Suppressor macrophage (primary cell): ENCODE data around the gene REV1.
"Not testable (repeated sequence)": the region's sequence is repeated elsewhere in the genome, so short reads cannot be mapped to it uniquely, and the experiment has no call there.

Experiments used
- DNase-seq, 4 experiments: peaks; one replicate each; pipeline ENCODE4 v3.0.0-alpha.2; 2020 to 2022
- total RNA-seq, 17 experiments: gene quantifications; one replicate each; lab custom pipeline; 2026; ENCODE audit warnings: mixed read lengths in 6 of 17, inconsistent platforms in 3 of 17; lab: John Stamatoyannopoulos, UW

The REV1 gene
- 13.1 to 53.2 (median 32.8) reads per million in 17 experiments for total RNA-seq

DNA sequence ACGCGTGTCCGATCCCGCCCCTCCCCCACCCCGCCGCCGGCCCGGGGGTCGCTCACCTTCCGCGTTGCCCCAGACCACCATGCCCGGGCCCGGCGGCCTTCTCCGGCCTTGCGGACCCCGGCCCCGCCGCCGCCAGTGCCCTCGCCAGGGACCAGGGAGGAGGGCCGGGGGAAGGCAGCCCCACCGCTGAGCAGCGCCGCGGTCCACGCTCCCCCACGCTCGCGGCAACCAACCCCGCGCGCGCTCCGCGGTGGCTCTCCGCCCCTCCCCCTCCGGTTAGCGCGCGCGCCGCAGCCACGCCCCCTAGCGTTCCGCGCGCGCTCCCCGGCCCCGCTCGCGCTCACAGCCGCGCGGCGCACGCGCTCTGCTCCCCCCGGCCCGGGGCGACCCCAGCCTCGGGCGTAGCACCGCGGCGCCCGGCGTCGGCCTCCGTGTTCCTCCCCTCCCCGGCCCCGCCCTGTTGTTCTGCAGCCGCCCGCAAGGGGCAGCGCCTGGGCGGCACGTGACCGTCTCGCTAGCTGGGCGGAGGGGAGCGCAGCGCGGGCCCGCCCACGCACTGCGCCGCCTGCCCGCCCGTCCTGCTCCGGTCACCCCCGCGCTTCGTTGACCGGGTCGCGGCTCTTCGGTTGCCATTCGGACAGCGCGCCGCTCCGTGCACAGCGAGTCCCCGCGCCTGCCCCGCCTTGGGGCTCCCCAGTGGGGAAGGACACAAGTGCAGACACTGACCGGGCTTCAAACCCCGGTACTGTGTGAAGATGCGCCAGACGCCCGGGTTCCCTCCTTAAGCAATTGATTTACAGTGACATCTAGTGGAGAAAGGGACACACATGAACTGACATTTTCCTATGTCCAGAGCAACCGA lies at the start of gene REV1:
Gene REV1, minus strand, starts transcription at position 257 of the 862 bp plus-strand sequence. CDS start 25,042 bp downstream, outside the sequence.
- DNase-seq: peak; percentile 97 to 99 (median 98)

- no peak for DNase-seq
Measured at GRCh38 chr2:99537910-99538485, 48.2 kb upstream of the REV1 start.

DNA sequence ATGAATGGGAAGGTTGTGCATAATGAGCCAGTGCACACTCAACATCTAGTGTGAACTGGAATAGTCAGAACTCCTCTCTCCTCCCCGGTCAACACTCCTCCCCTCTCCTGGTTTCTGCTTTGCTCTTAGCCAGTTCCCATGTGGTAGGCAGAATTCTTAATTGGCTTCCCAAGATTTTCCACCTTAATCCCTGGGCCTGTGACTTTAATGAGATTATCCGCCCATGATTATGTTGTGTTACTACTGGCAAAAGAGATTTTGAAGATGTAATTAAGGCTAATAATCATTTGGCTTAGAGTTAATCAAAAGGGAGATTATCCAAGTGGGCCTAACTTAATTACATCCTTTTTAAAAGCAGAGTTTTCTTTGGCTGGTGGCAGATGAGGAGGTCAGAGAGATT lies 34.2 kb upstream of the REV1 start:
- DNase-seq: no peak

GRCh38 chr2:99522157-99522556 lies 32.3 kb upstream of the REV1 start:
- DNase-seq: no peak

DNA sequence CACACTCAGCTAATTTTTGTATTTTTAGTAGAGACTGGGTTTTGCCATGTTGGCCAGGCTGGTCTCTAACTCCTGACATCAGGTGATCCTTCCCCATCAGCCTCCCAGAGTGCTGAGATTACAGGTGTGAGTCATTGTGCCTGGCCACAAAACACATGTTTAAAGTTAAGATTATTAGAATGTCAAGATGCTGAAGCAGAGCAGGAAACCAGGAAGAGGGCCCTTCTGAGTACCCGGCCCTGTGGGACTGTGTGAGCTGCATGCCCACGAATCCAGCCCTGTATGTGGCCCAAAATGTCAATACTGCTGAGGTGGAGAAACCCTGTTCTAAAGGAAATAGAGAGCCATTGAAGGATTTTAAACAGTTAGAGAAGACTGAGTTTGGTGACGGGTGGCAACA lies 31.0 kb upstream of the REV1 start:
- no peak for DNase-seq

DNA sequence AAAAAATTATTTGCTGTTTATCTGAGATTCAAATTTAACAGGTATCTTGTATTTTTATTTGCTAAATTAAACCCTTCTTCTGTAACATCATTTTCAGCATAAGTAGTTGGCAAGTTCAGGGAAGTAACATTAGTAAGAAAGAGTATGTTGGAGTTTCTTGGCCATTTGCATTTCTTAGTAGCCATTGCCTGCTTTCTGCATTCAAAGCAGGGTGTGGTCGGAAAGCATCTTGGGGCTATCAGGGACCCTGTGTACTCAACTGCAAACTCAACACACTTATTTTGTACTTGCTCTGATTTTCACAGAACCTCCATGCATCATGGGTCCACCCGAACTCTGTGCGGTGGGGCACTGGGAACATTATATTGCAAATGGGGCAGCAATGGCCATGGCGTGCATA lies 30.4 kb upstream of the REV1 start:
- no peak for DNase-seq

DNA sequence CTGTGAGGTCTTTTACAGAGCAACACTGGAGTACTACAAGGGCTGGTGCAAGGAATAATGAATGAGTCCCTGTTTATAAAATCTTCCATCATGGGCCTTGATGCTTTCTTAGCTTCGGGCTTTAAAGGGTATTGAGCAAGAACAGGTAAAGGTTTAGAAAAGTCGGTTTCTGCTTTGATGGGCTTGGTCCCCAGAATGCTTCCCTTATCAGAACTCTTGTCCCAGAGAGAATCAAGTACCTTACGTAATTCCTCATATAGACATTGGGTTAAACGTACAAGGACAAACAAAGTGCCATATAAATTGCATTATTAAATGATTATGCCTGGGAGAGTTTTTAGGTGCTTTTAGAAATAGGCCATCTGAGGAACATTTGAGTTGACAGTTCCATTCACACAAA lies 24.5 kb upstream of the REV1 start:
- no peak for DNase-seq

GRCh38 chr2:99512181-99512591 lies 22.4 kb upstream of the REV1 start:
- DNase-seq: no peak

DNA sequence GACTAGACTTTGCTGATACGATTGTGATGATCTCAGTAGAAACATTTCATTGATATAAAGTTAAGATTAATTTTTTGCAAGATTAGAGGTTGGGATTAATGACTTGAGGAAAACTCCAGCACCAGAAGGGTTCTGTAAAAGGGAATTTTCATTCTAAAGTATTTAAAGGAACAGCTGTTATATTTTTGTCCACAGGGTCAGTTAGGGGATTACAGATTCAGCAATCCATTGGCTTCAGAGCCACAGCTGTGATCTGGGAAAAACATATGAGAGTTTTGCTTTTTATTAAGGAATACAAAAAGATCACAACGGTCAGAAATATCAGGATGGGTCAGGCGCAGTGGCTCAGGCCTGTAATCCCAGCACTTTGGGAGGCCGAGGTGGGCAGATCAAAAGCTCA lies 19.6 kb upstream of the REV1 start:
- DNase-seq: no peak

DNA sequence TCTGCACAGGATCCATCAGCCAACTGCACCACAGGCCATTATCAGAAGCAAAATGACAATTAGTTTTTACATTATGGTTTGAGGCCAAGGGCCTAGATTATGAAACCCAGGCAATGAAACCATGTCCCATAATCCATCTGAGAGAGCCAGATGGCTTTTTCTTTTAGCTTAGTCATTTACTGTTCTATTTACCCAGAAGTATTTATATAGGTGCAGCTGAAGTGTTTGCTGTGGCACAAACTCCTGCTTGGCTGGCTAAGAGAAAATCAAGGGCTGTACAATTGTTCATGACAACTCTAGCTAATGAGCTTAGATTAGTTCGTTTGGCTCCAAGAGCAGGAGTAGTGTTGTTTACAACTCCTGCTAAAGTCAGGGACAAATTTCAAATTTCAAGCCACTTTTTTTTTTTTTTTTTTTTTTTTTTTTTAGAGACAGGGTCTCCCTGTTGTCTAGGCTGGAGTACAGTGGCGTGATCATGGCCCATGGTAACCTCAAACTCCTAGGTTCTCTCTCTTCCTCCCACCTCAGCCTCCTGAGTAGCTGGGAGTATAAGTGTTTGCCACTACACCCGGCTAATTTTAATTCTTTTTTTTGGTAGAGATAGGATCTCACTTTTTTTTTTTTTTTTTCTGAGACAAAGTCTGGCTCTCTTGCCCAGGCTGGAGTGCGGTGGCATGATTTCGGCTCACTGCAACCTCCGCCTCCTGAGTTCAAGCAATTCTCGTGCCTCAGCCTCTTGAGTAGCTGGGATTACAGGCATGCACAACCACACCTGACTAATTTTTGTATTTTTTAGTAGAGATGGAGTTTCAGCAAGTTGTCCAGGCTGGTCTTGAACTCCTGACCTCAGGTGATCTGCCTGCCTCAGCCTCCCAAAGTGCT lies 18.4 kb upstream of the REV1 start:
- no peak for DNase-seq

- DNase-seq: no peak
Measured at GRCh38 chr2:99504844-99505584, 15.2 kb upstream of the REV1 start.

GRCh38 chr2:99503662-99504416 lies 14.0 kb upstream of the REV1 start:
- DNase-seq: not testable (repeated sequence)

GRCh38 chr2:99496021-99496420 lies 6.2 kb upstream of the REV1 start:
- no peak for DNase-seq

- DNase-seq: peak in 1 of 4 experiments; percentile 3
Measured at GRCh38 chr2:99495115-99495860, 5.5 kb upstream of the REV1 start.

- no peak for DNase-seq
Measured at GRCh38 chr2:99492721-99493120, 2.9 kb upstream of the REV1 start.

DNA sequence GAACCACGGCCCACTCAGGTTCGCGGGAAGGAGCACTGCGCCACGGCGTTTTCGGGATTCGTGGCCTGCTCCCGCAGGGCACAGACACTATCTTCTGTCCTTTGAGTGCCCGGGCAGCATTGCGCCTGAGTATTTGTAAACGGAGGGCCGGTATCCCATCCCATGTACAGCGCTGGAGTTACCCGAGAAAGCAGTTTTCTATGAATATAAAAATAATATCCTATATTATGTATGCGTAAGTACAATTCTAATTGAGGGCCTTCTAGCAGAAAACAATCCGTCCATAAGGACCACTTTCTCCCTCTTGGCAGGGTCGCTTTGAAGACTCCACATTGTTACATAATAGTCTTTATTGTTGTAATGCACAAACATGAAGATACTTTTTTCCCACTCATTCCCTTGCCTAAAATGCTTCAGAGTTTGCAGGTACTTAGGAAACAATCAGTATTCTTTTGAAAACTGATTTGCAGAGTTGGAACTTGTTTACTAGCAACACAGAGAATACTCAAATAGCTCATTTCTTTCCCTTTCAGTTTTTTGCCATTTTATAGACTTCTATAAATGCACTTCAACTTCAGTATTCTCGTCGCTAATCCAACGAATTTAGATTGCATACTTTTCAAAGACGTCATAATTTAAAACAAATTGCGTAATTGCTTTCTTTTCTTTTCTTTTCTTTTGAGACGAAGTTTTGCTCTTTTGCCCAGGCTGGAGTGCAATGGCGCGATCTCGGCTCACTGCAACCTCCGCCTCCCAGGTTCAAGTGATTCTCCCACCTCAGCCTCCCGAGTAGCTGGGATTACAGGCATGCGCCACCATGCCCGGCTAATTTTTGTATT lies 1.0 kb upstream of the REV1 start:
- peak in 1 of 4 experiments; percentile 10 for DNase-seq

- peak; percentile 80 to 91 (median 88) for DNase-seq
Measured at GRCh38 chr2:99489063-99489760, 605 bp downstream of the REV1 start.

DNA sequence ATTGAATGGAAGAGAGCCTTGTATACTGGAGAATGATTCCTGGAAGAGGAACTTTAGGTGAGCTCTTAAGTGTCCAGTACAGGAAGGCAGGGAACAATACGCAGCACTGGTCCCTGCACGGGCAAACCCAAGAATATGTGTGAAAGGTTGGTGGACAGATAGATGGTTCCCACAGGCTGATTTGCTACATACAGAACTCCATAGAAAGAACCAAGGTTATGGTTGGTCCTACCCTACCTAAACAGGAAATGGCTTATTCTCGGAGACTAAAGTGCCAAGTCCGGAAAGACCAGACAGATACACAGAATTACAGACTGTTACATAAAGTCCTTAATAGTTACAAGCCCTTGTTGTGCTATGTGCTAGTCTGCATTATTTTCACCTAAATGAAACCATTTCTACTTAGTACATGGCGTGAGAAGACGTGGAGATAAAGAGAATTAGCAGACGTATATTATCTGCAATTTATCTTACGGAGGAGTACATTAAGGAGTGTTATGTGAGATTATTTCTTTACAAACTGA lies 1.2 kb downstream of the REV1 start:
- peak; percentile 2 to 38 (median 22) for DNase-seq

GRCh38 chr2:99487906-99488305 lies 1.9 kb downstream of the REV1 start:
- no peak for DNase-seq
